ENCODE results near the gene DNAH1.

DNA sequence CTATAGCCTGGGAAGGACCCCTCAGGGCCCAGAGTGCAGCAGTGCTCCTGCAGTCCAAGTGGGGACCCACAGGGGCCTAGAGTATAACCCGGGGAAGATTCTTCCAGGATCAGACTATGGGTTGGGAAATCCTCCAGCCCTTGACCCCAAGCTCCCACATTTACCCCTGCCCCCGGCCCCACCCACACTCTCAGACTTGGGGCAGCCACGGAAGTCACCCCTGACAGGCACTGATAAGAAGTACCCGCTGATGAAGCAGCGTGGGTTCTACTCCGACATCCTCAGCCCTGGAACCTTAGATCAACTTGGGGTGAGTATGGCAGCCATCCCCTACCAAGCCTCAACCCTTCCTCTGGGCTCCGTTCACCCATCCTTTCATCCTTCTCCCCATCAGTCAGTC, 6.3 kb downstream of the DNAH1 start:
- no peak for TF ChIP-seq POLR2A (IDR thresholded peaks at IDR 0.05; ENCODE audit: low read depth, low read length)
- no peak for TF ChIP-seq TAF1 (IDR thresholded peaks at IDR 0.05; ENCODE audit: low read depth, low read length)
